GM21723 (cell line): ENCODE data around the gene KRT13.

ENCODE experiments used
- ATAC-seq: cut with Tn5 transposase; IDR thresholded peaks from one replicate; pipeline ENCODE4 v1.9.1; 2021; ENCODE audit warnings: mild to moderate bottlenecking, moderate library complexity; ENCODE audit not compliant: unreplicated experiment

KRT13 gene

GRCh38 chr17:41537990-41538389 lies 32.6 kb upstream of the KRT13 start:
- ATAC-seq: no peak

GRCh38 chr17:41537614-41537954 lies 32.2 kb upstream of the KRT13 start:
- no peak for ATAC-seq

- no peak for ATAC-seq
Measured at GRCh38 chr17:41536741-41537613, 31.6 kb upstream of the KRT13 start.

- ATAC-seq: no peak
Measured at GRCh38 chr17:41535764-41536481, 30.5 kb upstream of the KRT13 start.

- no peak for ATAC-seq
Measured at GRCh38 chr17:41534899-41535546, 29.6 kb upstream of the KRT13 start.

- no peak for ATAC-seq
Measured at GRCh38 chr17:41533613-41534012, 28.2 kb upstream of the KRT13 start.

GRCh38 chr17:41532947-41533570 lies 27.6 kb upstream of the KRT13 start:
- no peak for ATAC-seq

GRCh38 chr17:41531993-41532392 lies 26.6 kb upstream of the KRT13 start:
- no peak for ATAC-seq

GRCh38 chr17:41530062-41531048 lies 24.9 kb upstream of the KRT13 start:
- no peak for ATAC-seq

GRCh38 chr17:41529491-41529915 lies 24.1 kb upstream of the KRT13 start:
- ATAC-seq: no peak

- no peak for ATAC-seq
Measured at GRCh38 chr17:41528959-41529353, 23.5 kb upstream of the KRT13 start.

- no peak for ATAC-seq
Measured at GRCh38 chr17:41527063-41528023, 21.9 kb upstream of the KRT13 start.

- ATAC-seq: no peak
Measured at GRCh38 chr17:41524261-41524660, 18.8 kb upstream of the KRT13 start.

GRCh38 chr17:41523787-41524186 lies 18.4 kb upstream of the KRT13 start:
- ATAC-seq: no peak

- ATAC-seq: no peak
Measured at GRCh38 chr17:41523225-41523593, 17.8 kb upstream of the KRT13 start.

- ATAC-seq: no peak
Measured at GRCh38 chr17:41522301-41523224, 17.2 kb upstream of the KRT13 start.

- ATAC-seq: no peak
Measured at GRCh38 chr17:41521574-41522261, 16.3 kb upstream of the KRT13 start.
